Left ventricle myocardium inferior (tissue), 1 donor: ENCODE results near the gene ATP5MC3. TPM values are rescaled to one million over a fixed set of nuclear protein-coding genes. Genes with fewer than 3 reads are reported as not detected.

ENCODE experiments used
- DNase-seq: peaks from one replicate; pipeline ENCODE4 v3.0.0-alpha.2; 2020
- H3K27ac ChIP-seq: fragments of 200-600 bp; replicated peaks from 2 replicates; pipeline ENCODE4 v1.8.0; 2021
- H3K27me3 ChIP-seq: fragments of 200-600 bp; 2 replicates; pipeline ENCODE4 v1.8.0; 2021; ENCODE audit warnings: low read depth
- H3K36me3 ChIP-seq: fragments of 200-600 bp; 2 replicates; pipeline ENCODE4 v1.8.0; 2021
- H3K4me1 ChIP-seq: fragments of 200-600 bp; 2 replicates; pipeline ENCODE4 v1.8.0; 2021
- H3K4me3 ChIP-seq: fragments of 200-600 bp; 2 replicates; pipeline ENCODE4 v1.8.0; 2021; ENCODE audit warnings: mild to moderate bottlenecking, moderate library complexity
- H3K9me3 ChIP-seq: fragments of 200-600 bp; replicated peaks from 2 replicates; pipeline ENCODE4 v1.8.0; 2021
- intact Hi-C: fragments of 100-400 bp; cut with micrococcal nuclease; formaldehyde crosslinking; loops from one replicate; pipeline ENCODE4 v1.11.0; 2022
- total RNA-seq: library from RNA; stranded (reverse); fragmentation: NEBNext Ultra II Directional; extraction: Animal tissue kit (Norgen Biotek cat#: 25700); gene quantifications from one replicate; pipeline ENCODE4 v1.2.1, GENCODE V29; 2021
- TF ChIP-seq, protein P1 (sequence below): fragments of 200-600 bp; IDR thresholded peaks from 2 replicates; pipeline ENCODE4 v1.8.0; 2021; ENCODE audit warnings: antibody characterized with exemption, mild to moderate bottlenecking, borderline replicate concordance
- donor health status: DM: no; HTN: yes; CAD: no; lungs with severe emphysema.

ATP5MC3 gene
- total RNA-seq, 1 donor from 2014 or later: 1,059 TPM

GRCh38 chr2:175188761-175189160, 7.3 kb upstream of the ATP5MC3 start:
- H3K4me3 ChIP-seq: no peak overlapping the region
- no peaks in the 10 kb centered on the region for H3K36me3 ChIP-seq
- peaks cover 6% of the 10 kb centered on the region for H3K9me3 ChIP-seq
- TF ChIP-seq, protein P1, sequence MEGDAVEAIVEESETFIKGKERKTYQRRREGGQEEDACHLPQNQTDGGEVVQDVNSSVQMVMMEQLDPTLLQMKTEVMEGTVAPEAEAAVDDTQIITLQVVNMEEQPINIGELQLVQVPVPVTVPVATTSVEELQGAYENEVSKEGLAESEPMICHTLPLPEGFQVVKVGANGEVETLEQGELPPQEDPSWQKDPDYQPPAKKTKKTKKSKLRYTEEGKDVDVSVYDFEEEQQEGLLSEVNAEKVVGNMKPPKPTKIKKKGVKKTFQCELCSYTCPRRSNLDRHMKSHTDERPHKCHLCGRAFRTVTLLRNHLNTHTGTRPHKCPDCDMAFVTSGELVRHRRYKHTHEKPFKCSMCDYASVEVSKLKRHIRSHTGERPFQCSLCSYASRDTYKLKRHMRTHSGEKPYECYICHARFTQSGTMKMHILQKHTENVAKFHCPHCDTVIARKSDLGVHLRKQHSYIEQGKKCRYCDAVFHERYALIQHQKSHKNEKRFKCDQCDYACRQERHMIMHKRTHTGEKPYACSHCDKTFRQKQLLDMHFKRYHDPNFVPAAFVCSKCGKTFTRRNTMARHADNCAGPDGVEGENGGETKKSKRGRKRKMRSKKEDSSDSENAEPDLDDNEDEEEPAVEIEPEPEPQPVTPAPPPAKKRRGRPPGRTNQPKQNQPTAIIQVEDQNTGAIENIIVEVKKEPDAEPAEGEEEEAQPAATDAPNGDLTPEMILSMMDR: no peak
- H3K27ac ChIP-seq: no peak overlapping the region
- no peak for DNase-seq
- no peaks in the 10 kb centered on the region for H3K4me1 ChIP-seq
- intact Hi-C loops: no loop called here
- no peaks in the 10 kb centered on the region for H3K27me3 ChIP-seq

DNA sequence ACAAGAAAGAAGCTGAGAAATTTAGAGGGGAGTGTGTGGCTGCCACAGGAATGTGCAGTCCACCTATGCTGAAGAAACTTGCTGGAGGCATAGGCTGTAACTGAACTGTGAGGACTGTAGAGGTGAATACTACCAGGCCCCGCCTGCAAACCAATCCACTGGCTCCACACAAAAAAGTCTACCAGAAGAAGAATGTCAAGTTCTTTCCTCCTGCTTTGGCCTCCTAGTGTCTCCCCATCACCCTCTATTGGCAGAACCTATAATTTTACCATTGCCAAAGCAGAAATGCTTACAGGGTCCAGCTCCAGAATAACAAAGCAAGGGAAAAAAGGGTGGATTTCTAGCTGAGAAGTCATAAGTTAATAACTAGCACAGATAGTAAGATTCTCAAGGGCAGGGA, 5.9 kb upstream of the ATP5MC3 start:
- TF ChIP-seq, protein P1: no peak
- Histone ChIP-seq H3K27me3 (no peaks in the 10 kb centered on the region), H3K4me3 (no peak overlapping the region), H3K4me1 (peaks cover 1% of the 10 kb centered on the region), H3K36me3 (no peaks in the 10 kb centered on the region), H3K27ac (no peak overlapping the region), H3K9me3 (peaks cover 6% of the 10 kb centered on the region)
- intact Hi-C loops: no loop called here
- DNase-seq: no peak

GRCh38 chr2:175183674-175184073, 2.2 kb upstream of the ATP5MC3 start:
- Histone ChIP-seq H3K9me3 (no peaks in the 10 kb centered on the region), H3K4me1 (peaks cover 34% of the 10 kb centered on the region), H3K27me3 (no peaks in the 10 kb centered on the region), H3K27ac (no peak overlapping the region), H3K4me3 (no peak overlapping the region), H3K36me3 (peaks cover 17% of the 10 kb centered on the region)
- no peak for DNase-seq
- intact Hi-C loops: no loop called here
- TF ChIP-seq, protein P1: no peak

GRCh38 chr2:175181877-175182308, 383 bp upstream of the ATP5MC3 start:
- Histone ChIP-seq H3K4me3 (peak overlapping the region; percentile 89), H3K27me3 (no peaks in the 10 kb centered on the region), H3K4me1 (peaks cover 50% of the 10 kb centered on the region), H3K36me3 (peaks cover 34% of the 10 kb centered on the region), H3K27ac (peak overlapping the region; percentile 98), H3K9me3 (no peaks in the 10 kb centered on the region)
- TF ChIP-seq, protein P1: no peak
- intact Hi-C loops: no loop called here
- no peak for DNase-seq

- no peaks in the 10 kb centered on the region for H3K27me3 ChIP-seq
- H3K4me3 ChIP-seq: peak overlapping the region; percentile 89
- peak; percentile 35 for DNase-seq
- no peaks in the 10 kb centered on the region for H3K9me3 ChIP-seq
- peaks cover 62% of the 10 kb centered on the region for H3K4me1 ChIP-seq
- H3K36me3 ChIP-seq: peaks cover 46% of the 10 kb centered on the region
- TF ChIP-seq, protein P1: no peak
- peak overlapping the region; percentile 98 for H3K27ac ChIP-seq
- intact Hi-C loops: no loop called here
Observed at GRCh38 chr2:175180701-175181103, 808 bp downstream of the ATP5MC3 start.
